GM18861 (cell line): Measurements from ENCODE around the gene LAPTM5.

Experiments used
- ATAC-seq: cut with Tn5 transposase; IDR thresholded peaks from one replicate; pipeline ENCODE4 v1.9.1; 2021; ENCODE audit not compliant: unreplicated experiment

LAPTM5 gene

DNA sequence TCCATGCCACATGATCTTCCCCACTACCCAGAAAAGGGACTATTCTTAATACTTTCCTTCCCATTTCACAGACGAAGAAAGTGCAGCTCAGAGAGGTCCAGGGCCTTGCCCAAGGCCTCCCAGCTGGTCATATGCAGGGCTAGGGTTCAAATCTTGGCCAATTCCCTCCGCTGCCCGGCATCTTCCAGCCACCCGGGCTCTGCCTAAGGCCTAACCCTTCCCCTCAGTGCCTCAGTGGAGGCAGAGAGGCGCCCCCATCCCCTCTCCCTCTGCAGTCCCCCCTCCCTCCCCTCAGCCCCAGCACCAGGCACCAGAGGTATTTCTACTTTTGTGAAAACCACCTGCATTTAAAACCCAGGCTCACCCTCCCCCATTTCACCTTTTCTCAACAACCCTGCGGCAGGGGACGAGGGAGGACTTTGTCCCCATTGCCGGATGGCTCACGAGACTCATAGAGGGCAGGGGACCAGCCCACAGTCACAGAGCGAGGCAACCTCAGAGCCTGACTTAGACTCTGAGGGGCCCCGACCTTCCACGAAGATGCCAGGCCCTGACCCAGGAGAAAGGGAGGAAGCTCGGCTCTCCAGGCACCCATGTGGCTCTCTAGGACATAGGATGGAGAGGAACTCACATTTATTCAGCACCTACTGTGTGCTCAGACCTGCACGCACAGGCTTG lies 12.3 kb downstream of the LAPTM5 start:
- ATAC-seq, result no peak

- ATAC-seq, result peak; percentile 26
Observed at GRCh38 chr1:30744060-30744756, 13.4 kb downstream of the LAPTM5 start.

DNA sequence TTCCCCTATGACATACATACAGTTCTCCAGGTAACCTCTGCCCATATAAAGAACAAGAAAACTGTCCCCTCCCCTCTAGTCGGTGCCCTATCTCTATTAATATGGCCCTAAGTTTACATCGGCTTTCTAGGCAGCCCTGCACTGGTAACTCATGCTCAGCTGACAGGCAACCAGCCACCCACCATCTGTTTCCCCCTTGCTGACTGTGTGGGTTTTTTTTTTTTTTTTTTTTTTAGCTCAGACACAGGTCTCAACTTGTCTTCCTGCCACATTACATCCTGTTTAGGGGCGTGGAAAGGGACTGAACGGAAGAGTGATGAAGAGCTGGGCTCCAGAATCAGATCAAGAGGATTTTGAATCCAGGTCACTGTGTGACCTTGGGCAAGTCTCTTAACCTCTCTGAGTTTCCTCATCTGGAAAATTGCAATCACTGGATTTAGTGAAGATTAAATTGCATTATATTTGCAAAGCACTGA lies 14.0 kb downstream of the LAPTM5 start:
- peak; percentile 23 for ATAC-seq

GRCh38 chr1:30742963-30743559 lies 14.5 kb downstream of the LAPTM5 start:
- no peak for ATAC-seq

GRCh38 chr1:30742300-30742962 lies 15.1 kb downstream of the LAPTM5 start:
- ATAC-seq, result no peak

GRCh38 chr1:30741239-30741894 lies 16.2 kb downstream of the LAPTM5 start:
- no peak for ATAC-seq

DNA sequence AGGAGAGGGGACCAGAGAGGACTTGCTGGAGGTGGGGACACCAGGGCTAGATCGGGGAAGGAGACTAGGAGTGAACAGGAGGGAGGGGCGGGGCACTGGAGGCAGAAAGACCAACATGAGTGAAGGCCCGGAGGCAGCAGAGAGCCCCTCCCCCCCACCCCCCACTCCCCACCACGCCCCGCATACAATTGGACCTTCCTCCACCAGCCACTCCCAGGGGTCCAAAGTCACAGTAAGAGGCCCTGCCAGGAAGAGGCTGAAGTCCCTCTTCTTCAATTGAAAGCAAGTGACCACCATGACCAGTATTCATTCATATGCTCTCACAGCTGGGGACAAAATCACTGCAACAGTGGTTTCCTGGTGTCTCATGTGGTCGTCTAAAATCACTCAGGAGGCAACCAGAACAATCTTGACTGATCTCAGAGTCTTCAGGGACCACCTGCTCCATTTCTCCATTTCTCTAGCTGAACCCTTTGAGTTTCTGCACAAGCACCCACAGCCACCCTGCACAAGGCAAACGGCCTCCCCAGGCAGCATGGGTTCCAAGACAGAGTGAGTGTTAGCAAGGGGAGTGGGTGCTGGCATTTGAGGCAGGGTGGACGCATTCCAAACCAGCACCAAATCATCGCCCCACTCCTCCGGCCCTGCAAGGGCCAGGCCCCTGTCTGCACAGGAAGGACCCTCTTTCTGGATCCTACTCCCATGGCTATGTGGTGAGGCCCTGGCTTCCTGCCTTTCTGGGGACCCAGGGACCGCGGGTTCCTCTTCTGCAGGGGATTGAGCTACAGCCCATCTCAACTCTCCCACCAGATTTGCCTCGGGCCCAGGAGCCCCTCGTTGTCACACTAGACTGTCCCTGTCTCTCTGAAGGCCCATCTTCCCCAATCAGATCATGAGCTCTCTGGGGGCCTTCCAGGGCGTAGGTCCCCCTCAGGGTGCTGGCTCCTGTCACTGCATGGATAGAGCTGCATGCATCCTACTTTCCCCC lies 17.0 kb downstream of the LAPTM5 start:
- ATAC-seq, result no peak

DNA sequence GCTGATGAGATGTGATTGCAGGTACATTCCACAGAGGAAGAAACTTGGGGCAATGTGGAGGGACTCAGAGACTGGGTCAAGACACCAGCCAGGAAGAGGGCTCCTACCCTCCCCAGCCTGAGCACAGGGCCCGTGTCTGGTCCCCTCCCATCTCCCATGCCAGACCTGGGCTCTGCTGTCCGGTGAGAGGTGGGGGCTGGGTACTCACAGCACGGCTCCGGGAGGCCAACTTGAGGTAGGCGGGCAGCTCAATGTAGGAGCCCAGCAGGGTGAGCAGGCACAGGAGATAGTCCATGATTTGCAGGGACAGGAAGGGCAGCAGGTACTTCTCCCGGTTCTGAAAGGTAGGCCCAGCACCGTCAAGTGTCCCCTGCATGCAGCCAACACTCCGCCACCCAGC lies 18.0 kb downstream of the LAPTM5 start:
- no peak for ATAC-seq

DNA sequence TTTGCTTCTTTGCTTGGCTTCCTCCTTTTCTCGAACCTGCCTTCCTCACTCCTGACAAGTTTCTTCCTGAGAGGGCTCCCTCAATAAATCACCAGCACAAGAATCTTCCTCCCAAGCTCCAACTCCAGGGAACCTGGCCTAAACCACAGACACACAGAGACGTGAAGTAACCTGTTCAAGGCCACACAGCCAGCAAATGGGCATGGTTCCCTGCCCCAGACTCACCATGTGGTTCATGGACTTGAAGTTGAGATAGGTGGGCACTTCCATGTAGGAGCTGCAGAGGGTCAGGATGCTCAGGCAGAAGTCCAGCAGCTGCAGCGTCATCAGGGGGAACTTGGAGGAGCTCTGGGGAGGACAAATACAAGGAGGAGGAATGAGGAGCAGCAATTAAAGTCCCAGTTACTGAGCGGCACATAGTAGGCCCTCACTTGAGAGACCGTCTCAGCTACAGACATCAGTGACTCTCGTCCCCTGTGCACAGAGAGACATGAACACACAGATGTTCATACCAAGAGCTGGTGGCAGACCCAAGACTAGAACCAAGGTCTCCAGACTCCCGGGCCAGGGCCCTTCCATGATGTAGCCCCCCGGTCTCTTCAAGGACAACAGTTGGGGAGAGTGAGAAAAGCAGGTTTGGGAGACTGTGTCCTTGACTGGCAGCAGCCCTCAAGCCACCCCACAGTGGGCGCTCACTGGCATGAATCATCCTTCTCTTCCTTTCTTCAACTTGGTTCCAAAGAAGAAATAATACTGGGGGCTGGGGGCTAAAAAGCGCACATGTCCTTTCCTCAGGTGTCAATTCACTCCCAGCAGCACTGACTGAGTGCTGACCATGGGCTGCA lies 18.6 kb downstream of the LAPTM5 start:
- ATAC-seq, result no peak

GRCh38 chr1:30738040-30738714 lies 19.4 kb downstream of the LAPTM5 start:
- no peak for ATAC-seq

- ATAC-seq, result no peak
Observed at GRCh38 chr1:30737357-30738039, 20.1 kb downstream of the LAPTM5 start.

- no peak for ATAC-seq
Observed at GRCh38 chr1:30735668-30736498, 21.7 kb downstream of the LAPTM5 start.

DNA sequence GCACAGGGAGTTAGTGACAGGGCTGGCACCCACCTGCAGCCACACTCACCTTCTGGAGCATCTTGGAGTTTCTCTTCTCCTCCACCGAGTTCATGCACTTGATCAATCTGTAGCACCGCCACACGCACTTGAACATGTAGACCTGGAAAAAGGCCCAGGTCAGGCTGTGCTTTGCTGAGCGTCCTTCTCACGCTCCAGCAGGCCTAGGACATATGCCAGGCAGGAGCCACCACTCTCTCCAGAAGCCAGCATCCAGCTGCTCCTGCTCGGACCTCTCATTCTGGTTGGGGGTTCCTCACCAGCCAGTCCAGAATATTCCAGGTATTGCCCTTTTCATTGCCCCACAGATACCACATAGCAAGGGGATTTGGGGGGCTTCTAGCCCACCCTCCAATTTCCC lies 22.4 kb downstream of the LAPTM5 start:
- ATAC-seq, result no peak

DNA sequence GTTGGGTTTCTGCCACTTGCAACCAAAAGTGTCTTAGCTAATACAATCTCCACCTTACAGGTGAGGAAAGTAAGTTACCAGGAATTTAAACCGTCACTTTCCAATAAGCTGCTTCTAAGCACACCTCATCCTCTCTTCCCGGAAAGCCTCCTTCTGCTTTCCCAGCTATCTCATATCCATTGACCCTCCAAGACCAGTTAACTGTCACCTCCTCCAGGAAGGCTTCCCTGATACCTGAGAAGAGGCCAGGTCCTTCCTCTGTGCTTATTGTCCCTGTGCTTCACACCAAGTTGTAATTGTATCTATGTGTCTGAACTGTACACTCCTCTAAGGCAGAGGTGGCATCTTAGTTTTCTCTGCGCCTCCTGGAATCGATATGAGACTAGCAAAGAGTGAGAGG lies 23.0 kb downstream of the LAPTM5 start:
- no peak for ATAC-seq

DNA sequence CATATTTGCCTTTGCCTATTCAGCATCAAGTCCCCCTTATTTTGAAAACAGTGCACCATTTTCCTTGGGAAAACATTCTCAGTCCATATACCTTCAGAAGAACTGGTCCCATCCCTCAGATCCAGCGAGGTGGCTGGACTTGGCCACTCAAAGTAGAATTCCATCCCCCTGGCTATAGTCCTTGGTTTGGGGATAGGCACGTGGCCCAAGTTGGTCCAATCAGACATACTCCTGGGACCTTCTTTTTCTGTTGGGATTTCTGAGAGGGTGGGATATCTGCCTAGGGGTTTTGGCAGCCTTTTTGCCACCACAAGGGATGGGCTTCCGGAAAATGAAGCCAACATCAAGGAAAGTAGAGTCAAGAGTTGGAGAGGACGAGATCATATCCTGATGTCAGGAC lies 23.5 kb downstream of the LAPTM5 start:
- ATAC-seq, result no peak

GRCh38 chr1:30733493-30733892 lies 24.1 kb downstream of the LAPTM5 start:
- ATAC-seq, result no peak
